GM12878 (cell line): Measurements from ENCODE around the gene WTAP. TPM values are rescaled to one million over a fixed set of nuclear protein-coding genes. Genes with fewer than 3 reads are reported as not detected.

Source experiments
- BCLAF1 ChIP-seq: fragments of 450-650 bp; IDR thresholded peaks from 2 replicates; pipeline ENCODE4 v1.6.1; 2017; ENCODE audit warnings: antibody characterized with exemption, mild to moderate bottlenecking, moderate library complexity
- CHD2 ChIP-seq: IDR thresholded peaks from 2 replicates; pipeline ENCODE4 v1.6.1; 2011; ENCODE audit warnings: low read depth, low read length, improper control_type of control experiment, borderline replicate concordance
- CTCF ChIP-seq, 3 experiments: IDR thresholded peaks in 2 of 3; conservative IDR thresholded peaks in 1 of 3; 2 replicates each; pipeline ENCODE4 v1.5.1; 2011; ENCODE audit warnings: low read depth in 3 of 3, low read length in 3 of 3, mild to moderate bottlenecking in 3 of 3, control low read depth in 2 of 3, moderate library complexity in 2 of 3, inconsistent platforms in 1 of 3, mixed read lengths in 1 of 3; ENCODE audit not compliant: control insufficient read depth in 2 of 3, insufficient read depth in 1 of 3; ENCODE audit errors: extremely low read depth in 1 of 3
- EGR1 ChIP-seq, 2 experiments: IDR thresholded peaks; 1 replicate in 1 of 2; 2 replicates in 1 of 2; pipeline ENCODE4 v1.6.1; 2011 to 2012; ENCODE audit warnings: low read depth in 2 of 2, low read length in 2 of 2, borderline replicate concordance in 1 of 2, mild to moderate bottlenecking in 1 of 2, moderate library complexity in 1 of 2
- ELK1 ChIP-seq: IDR thresholded peaks from 2 replicates; pipeline ENCODE4 v1.6.1; 2012; ENCODE audit warnings: low read depth, low read length, improper control_type of control experiment
- FOXK2 ChIP-seq: fragments of 450-650 bp; IDR thresholded peaks from 2 replicates; pipeline ENCODE4 v1.6.1; 2017; ENCODE audit warnings: mild to moderate bottlenecking, moderate library complexity
- HDAC2 ChIP-seq: fragments of 200-600 bp; sonication (generic); IDR thresholded peaks from 2 replicates; pipeline ENCODE4 v1.6.1; 2017
- IRF5 ChIP-seq: fragments of 450-650 bp; IDR thresholded peaks from 2 replicates; pipeline ENCODE4 v1.6.1; 2017; ENCODE audit warnings: borderline replicate concordance
- MXI1 ChIP-seq: fragments of 150-350 bp; IDR thresholded peaks from 2 replicates; pipeline ENCODE4 v1.6.1; 2011; ENCODE audit warnings: low read depth, mild to moderate bottlenecking, inconsistent platforms, low read length, improper control_type of control experiment
- PBX3 ChIP-seq: IDR thresholded peaks from 2 replicates; pipeline ENCODE4 v1.6.1; 2011; ENCODE audit warnings: mild to moderate bottlenecking, low read depth, low read length, moderate library complexity; ENCODE audit not compliant: insufficient replicate concordance
- POLR2A ChIP-seq: IDR thresholded peaks from 2 replicates; pipeline ENCODE4 v1.6.1; 2011; ENCODE audit warnings: low read depth, mild to moderate bottlenecking, low read length
- RAD51 ChIP-seq: fragments of 450-650 bp; IDR thresholded peaks from 2 replicates; pipeline ENCODE4 v1.6.1; 2016; ENCODE audit warnings: moderate library complexity, mild to moderate bottlenecking, inconsistent platforms
- RB1 ChIP-seq: fragments of 450-650 bp; formaldehyde crosslinking; IDR thresholded peaks from 2 replicates; pipeline ENCODE4 v1.6.1; 2017; ENCODE audit warnings: mild to moderate bottlenecking, borderline replicate concordance
- SMC3 ChIP-seq: IDR thresholded peaks from 2 replicates; pipeline ENCODE4 v1.6.1; 2011; ENCODE audit warnings: low read length, improper control_type of control experiment, borderline replicate concordance
- SP1 ChIP-seq: IDR thresholded peaks from one replicate; pipeline ENCODE4 v1.6.1; 2011; ENCODE audit warnings: low read depth, low read length
- ZBTB4 ChIP-seq: fragments of 450-650 bp; formaldehyde crosslinking; IDR thresholded peaks from 2 replicates; pipeline ENCODE4 v1.4.0; 2022; ENCODE audit warnings: mild to moderate bottlenecking, moderate library complexity
- ZNF622 ChIP-seq: fragments of 450-650 bp; IDR thresholded peaks from 2 replicates; pipeline ENCODE4 v1.6.1; 2017; ENCODE audit warnings: mild to moderate bottlenecking, inconsistent platforms
- polyA plus RNA-seq, 11 experiments: library from polyadenylated mRNA; depleted of rRNA in 4 of 11; unstranded in 6 of 11; stranded (reverse) in 5 of 11; fragments of >200 nt; fragmentation: Nextera tagmentation in 4 of 11; fragmentation: Illumina TruSeq in 1 of 11; extraction: Ambion mirVana in 4 of 11; extraction: Trizol in 1 of 11; gene quantifications; 1 replicate in 1 of 11; 2 replicates in 10 of 11; pipeline versions ENCODE4 v1.2.1 to v1.2.3, GENCODE V29; 2011 to 2016; ENCODE audit warnings: inconsistent platforms in 2 of 11, missing spikeins in 2 of 11, low read depth in 1 of 11
- total RNA-seq, 4 experiments: library from RNA; depleted of rRNA in 3 of 4; stranded (reverse); fragments of >200 nt in 3 of 4; fragmentation: Illumina TruSeq in 1 of 4; extraction: Trizol in 1 of 4; gene quantifications; 2 replicates each; pipeline versions ENCODE4 v1.2.1 to v1.2.3, GENCODE V29; 2013 to 2021

Gene WTAP
- total and polyA plus RNA-seq, 10 of the 15 experiments (the other 5 are each of a cell fraction or from before 2014, with no cell fraction given): 38.7 to 132 (median 83.1) TPM

GRCh38 chr6:159726918-159727716 is at the start of gene WTAP (continued):
- peak; percentile 91 for TF ChIP-seq SP1
- TF ChIP-seq SMC3: no peak; the same call in 1 of the 2 replicates
- TF ChIP-seq PBX3: peak; percentile 87
- peak; percentile 73 for TF ChIP-seq ELK1
- peak; percentile 73 for TF ChIP-seq MXI1
- TF ChIP-seq BCLAF1: peak; percentile 68; the same call in 1 of the 2 replicates
- TF ChIP-seq RAD51: peak; percentile 34; the same call in 1 of the 2 replicates
- peak; percentile 95 for TF ChIP-seq POLR2A
- no peak for TF ChIP-seq HDAC2
- TF ChIP-seq RB1: peak; percentile 48; the same call in 1 of the 2 replicates
- TF ChIP-seq CHD2: peak; percentile 98
- no peak for TF ChIP-seq ZBTB4 (CRISPR knock-in tag)
- no peak for TF ChIP-seq FOXK2
- TF ChIP-seq IRF5: no peak
- TF ChIP-seq ZNF622: no peak
- TF ChIP-seq CTCF (IDR thresholded peaks at IDR 0.05 in 2 of 3, conservative IDR thresholded peaks at IDR 0.05 in 1 of 3; ENCODE audit: control insufficient read depth in 2 of 3, extremely low read depth in 1 of 3, insufficient read depth in 1 of 3, low read depth in 3 of 3, low read length in 3 of 3): no peak
- peak in 1 of 2 experiments; percentile 15; a peak in 1 of 3 replicates for TF ChIP-seq EGR1 (IDR thresholded peaks at IDR 0.05; ENCODE audit: borderline replicate concordance in 1 of 2, low read depth in 2 of 2, low read length in 2 of 2)
